Measurements from ENCODE around the gene RSBN1.
"Not testable (repeated sequence)": the region's sequence is repeated elsewhere in the genome, so short reads cannot be mapped to it uniquely, and the experiment has no call there.

RSBN1 gene

GRCh38 chr1:113747376-113747775 is 64.9 kb downstream of the RSBN1 start:
- no peak overlapping the region for H3K4me3 ChIP-seq (ENCODE audit: low read depth, low read length)
- TF ChIP-seq CTCF (IDR thresholded peaks at IDR 0.05; ENCODE audit: borderline replicate concordance, insufficient read depth, low read depth, low read length) = no peak

GRCh38 chr1:113745425-113745824 is 66.9 kb downstream of the RSBN1 start:
- TF ChIP-seq CTCF (IDR thresholded peaks at IDR 0.05; ENCODE audit: borderline replicate concordance, insufficient read depth, low read depth, low read length) = no peak
- H3K4me3 ChIP-seq (ENCODE audit: low read depth, low read length) = no peak overlapping the region

GRCh38 chr1:113744114-113744513 is 68.2 kb downstream of the RSBN1 start:
- TF ChIP-seq CTCF (IDR thresholded peaks at IDR 0.05; ENCODE audit: borderline replicate concordance, insufficient read depth, low read depth, low read length) = no peak

DNA sequence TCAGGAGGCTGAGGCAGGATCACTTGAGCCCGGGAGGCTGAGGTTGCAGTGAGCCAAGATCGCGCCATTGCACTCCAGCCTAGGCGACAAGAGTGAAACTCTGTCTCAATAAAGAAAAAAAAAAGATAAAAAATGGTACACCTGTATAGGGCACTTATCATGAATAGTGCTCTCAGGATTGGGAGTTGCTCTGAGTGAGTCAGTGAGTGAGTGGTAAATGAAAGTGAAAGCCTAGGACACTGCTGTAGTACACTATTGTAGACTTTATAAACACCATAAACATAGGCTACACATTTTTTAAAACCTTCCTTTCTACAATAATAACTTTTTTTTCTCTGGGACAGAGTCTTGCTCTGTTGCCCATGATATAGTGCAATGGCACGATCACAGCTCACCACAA is 69.8 kb downstream of the RSBN1 start:
- H3K4me3 ChIP-seq (ENCODE audit: low read depth, low read length) = no peak overlapping the region
- no peak for TF ChIP-seq CTCF (IDR thresholded peaks at IDR 0.05; ENCODE audit: borderline replicate concordance, insufficient read depth, low read depth, low read length)

More at GRCh38 chr1:113744114-113744513, 68.2 kb downstream of the RSBN1 start:
- no peak overlapping the region for H3K4me3 ChIP-seq (ENCODE audit: low read depth, low read length)

DNA sequence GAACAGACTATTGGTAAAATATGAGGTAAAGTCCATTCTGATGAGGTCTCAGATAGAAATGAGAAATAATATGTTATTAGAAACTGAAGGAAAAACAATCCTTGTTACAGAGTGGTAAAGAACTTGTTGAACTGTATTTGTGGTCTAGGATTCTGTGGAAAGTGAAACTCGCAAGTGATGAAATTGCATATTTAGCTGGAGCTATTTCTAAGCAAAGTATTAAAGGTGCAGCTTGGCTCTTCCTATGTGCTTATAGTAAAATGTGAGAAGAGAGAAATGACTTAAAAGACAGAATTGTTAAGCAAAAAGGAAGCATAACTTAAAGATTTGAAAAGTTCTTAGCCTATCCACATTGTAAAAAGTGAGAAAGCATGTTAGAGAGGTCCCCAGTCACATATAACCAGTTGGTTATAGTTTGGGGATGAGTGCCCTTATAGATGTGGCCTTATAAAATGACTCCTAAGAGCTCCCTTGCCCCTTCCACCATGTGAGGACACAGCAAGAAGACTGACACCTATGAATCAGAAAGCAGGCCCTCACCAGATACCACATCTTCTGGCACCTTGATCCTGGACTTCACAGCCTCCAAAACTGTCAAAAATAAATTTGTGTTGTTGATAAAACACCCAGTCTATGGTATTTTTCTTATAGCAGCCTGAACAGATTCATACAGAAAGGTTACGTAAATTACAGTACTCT is 77.8 kb downstream of the RSBN1 start:
- no peak overlapping the region for H3K4me3 ChIP-seq (ENCODE audit: low read depth, low read length)
- no peak for TF ChIP-seq CTCF (IDR thresholded peaks at IDR 0.05; ENCODE audit: borderline replicate concordance, insufficient read depth, low read depth, low read length)

DNA sequence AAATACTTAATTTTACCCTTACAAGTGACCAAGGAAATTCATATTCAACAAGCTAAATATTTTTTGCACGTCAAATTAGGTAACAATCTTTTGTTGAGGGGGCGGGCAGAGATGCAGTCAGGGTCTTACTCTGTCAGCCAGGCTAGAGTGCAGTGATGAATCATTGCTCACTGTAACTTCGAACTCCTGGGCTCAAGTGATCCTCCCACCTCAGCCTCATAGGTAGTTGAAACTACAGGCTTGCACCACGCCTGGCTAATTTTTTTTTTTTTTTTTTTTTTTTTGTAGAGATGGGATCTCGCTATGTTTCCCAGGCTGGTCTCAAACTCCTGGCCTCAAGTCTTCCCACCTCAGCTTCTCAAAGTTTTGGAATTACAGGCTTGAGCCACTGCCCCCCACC is 79.5 kb downstream of the RSBN1 start:
- no peak for TF ChIP-seq CTCF (IDR thresholded peaks at IDR 0.05; ENCODE audit: borderline replicate concordance, insufficient read depth, low read depth, low read length)
- no peak overlapping the region for H3K4me3 ChIP-seq (ENCODE audit: low read depth, low read length)

GRCh38 chr1:113721010-113721409 is 91.3 kb downstream of the RSBN1 start:
- no peak overlapping the region for H3K4me3 ChIP-seq (ENCODE audit: low read depth, low read length)
- no peak for TF ChIP-seq CTCF (IDR thresholded peaks at IDR 0.05; ENCODE audit: borderline replicate concordance, insufficient read depth, low read depth, low read length)

- not testable (repeated sequence) for H3K4me3 ChIP-seq (ENCODE audit: low read depth, low read length)
These were observed 93.7 kb downstream of the RSBN1 start for GRCh38 chr1:113718621-113719020.

DNA sequence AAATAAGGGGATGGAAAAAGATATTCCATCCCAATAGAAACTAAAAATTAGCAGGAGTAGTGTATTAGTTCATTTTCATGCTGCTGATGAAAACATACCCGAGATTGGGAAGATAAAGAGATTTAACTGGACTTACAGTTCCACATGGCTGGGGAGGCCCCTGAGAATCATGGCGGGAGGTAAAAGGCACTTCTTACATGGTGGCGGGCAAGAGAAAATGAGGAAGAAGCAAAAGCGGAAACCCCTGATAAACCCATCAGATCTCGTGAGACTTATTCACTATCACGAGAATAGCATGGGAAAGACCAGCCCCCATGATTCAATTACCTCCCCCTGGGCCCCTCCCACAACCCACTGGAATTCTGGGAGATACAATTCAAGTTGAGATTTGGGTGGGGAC is 94.8 kb downstream of the RSBN1 start:
- H3K4me3 ChIP-seq (ENCODE audit: low read depth, low read length) = not testable (repeated sequence)

Data from GM12875 (cell line).